Frontal cortex (tissue), 4 donors: ENCODE measurements around the gene AGO1. TPM values are rescaled to one million over a fixed set of nuclear protein-coding genes. Genes with fewer than 3 reads are reported as not detected.
"Not testable (repeated sequence)": the region's sequence is repeated elsewhere in the genome, so short reads cannot be mapped to it uniquely, and the experiment has no call there.

Experiments used
- DNase-seq, 2 donors: peaks; one replicate each; pipeline ENCODE4 v3.0.0; 2012; ENCODE audit warnings: low spot score in 2 of 2
- FAIRE-seq: peaks from 2 replicates; lab custom pipeline; 2012; peaks lifted over from hg19 to GRCh38; lab: Jason Lieb, UNC
- total RNA-seq: library from RNA; depleted of rRNA; stranded (reverse); fragments of >200 nt; gene quantifications from one replicate; pipeline ENCODE4 v1.2.3, GENCODE V29; 2014
- donor health status: control.
- donor health status: control.
- donor health status: control.

The AGO1 gene
- total RNA-seq, 1 donor from 2014 or later, result 12.2 TPM

DNA sequence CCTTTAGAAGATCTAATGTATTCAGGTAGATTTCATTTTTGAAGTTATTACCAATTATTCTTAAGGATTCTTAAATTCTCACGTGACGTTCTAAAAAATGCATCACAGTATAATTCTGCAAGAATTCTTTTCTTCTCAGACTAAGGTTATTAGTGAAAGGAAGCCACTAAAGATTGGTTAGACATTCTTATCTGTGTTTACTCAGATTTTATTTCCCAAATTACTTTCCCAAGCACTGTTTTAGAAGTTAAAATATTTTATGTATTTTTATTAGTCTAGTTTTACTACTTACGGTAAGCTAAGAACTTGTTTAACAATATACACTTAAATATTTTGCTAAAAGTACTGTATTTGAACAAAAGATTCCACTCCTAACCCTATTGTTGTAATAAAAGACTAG lies 76.3 kb downstream of the AGO1 start:
- DNase-seq, result no peak
- no peak for FAIRE-seq

DNA sequence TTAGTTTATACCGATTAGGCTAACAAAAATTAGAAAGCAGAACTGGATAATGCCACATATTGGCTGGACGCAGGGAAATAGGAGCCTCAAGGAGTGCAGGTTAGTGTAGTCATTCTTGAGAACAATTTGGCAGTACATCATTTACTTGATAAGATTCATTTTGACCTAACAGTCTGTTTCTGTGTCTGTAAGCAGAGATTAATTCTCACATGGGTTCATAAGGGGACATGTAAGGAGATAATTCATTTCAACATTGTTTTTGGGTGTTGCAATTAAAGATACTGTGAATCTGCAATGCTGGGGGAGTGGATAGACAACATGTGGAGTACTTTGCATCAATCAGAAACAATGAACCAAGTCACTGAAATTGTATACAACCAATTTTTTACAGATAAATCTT lies 79.9 kb downstream of the AGO1 start:
- no peak for FAIRE-seq

DNA sequence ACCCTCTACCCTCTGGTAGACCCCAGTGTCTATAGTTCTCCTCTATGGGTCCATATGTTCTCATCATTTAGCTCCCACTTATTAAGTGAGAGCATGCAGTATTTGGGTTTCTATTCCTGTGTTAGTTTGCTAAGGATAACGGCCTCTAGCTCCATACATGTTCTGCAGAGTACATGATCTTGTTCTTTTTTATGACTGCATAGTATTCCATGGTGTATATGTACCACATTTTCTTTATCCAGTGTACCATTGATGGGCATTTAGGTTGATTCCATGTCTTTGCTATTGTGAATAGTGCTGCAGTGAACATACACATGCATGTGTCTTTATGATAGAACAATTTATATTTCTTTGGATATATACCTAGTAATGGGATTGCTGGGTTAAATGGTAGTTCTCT lies 81.3 kb downstream of the AGO1 start:
- FAIRE-seq, DNase-seq: not testable (repeated sequence)

More for the DNA sequence above, 79.9 kb downstream of the AGO1 start:
- DNase-seq, result no peak

DNA sequence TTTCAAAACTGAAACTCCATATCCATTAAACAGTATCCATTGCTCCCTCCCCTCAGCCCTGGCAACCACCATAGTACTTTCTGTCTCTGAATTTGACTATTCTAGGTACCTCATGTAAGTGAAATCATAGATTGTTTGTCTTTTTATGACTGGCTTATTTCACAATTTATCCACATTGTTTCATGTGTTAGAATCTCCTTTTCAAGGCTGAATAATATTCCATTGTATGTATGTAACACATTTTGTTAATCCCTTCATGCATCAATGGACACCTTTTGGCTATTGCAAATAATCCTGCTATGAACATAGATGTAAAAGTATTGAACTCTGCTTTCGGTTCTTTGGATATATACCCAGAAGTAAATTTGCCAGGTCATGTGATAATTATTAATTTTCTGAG lies 85.4 kb downstream of the AGO1 start:
- FAIRE-seq, result no peak
- no peak for DNase-seq

DNA sequence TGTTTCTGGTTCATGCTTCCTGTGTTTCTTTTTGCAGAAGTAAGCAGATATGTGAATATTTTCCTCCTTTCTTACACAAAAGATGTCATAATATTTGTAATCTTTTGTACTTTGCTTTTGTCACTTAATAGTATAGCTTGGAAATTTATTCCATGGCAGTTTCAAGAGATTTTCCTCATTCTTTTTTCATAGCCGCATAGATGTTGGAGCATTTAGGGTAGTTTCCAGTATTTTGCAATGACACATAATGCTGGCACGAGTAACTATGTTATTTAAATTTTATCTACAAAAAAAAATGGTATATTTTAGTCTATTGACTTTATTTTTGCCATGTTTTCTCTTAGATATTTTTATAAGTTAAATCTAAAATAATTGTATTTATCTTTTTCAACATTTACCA lies 88.6 kb downstream of the AGO1 start:
- DNase-seq (no peak), FAIRE-seq (no peak)

DNA sequence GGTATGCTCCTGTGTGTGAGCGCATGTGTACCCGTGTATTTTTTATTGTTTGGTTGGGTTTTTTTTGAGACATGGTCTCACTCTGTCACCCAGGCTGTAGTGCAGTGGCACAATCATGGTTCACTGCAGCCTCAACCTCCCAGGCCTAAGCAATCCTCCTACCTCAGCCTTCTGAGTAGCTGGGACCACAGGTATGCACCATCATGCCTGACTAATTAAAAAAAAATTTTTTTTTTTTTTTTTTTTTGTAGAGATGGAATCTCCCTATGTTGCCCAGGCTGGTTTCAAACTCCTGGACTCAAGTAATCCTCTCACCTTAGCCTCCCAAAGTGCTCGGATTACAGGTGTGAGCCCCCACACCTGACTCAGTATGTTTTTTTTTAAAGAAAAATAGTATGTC lies 89.6 kb downstream of the AGO1 start:
- not testable (repeated sequence) for DNase-seq, FAIRE-seq

DNA sequence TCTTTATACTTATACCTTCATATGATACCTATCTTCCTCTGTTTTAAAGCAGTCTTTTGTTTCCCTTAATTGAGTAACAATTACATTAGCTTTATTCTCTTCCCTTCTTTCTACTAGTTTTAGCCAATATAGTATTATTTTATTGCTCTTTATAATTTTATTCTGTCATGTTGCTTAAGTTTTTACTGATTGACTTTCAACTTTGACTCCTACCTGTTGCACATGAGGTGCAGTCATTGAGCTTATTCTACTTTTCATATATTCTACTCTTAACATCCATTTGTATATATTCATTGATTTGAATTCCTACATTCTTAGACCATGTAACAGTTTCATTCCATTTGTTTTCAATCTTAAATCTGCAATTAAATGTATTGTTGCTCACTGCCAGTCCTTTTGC lies 97.1 kb downstream of the AGO1 start:
- DNase-seq, result no peak
- FAIRE-seq, result no peak

Other genes with a start within 250 kb of the AGO1 start
- gene PSMB2, start 241.7 kb upstream of the AGO1 start, total RNA-seq, result 19.2 TPM
- 72.6 TPM for gene C1orf216, start 164.3 kb upstream of the AGO1 start, total RNA-seq
- 4.5 TPM for gene CLSPN, start 113.2 kb upstream of the AGO1 start, total RNA-seq
- gene AGO4, start 75.2 kb upstream of the AGO1 start, total RNA-seq, result 94.6 TPM
- 21.6 TPM for gene AGO3, start 47.9 kb downstream of the AGO1 start, total RNA-seq
- gene TEKT2, start 200.9 kb downstream of the AGO1 start, total RNA-seq, result 10.6 TPM
- 20.4 TPM for gene ADPRS, start 205.7 kb downstream of the AGO1 start, total RNA-seq
- 0.82 TPM for gene COL8A2, start 242.0 kb downstream of the AGO1 start, total RNA-seq